Measurements from ENCODE around the gene MANSC1. TPM values are rescaled to one million over a fixed set of nuclear protein-coding genes. Genes with fewer than 3 reads are reported as not detected.

The MANSC1 gene
- total and polyA plus RNA-seq, 10 of the 15 experiments (the other 5 are each of a cell fraction or from before 2014, with no cell fraction given): 0.02 to 0.23 (median 0.11) TPM; not detected in 2

DNA sequence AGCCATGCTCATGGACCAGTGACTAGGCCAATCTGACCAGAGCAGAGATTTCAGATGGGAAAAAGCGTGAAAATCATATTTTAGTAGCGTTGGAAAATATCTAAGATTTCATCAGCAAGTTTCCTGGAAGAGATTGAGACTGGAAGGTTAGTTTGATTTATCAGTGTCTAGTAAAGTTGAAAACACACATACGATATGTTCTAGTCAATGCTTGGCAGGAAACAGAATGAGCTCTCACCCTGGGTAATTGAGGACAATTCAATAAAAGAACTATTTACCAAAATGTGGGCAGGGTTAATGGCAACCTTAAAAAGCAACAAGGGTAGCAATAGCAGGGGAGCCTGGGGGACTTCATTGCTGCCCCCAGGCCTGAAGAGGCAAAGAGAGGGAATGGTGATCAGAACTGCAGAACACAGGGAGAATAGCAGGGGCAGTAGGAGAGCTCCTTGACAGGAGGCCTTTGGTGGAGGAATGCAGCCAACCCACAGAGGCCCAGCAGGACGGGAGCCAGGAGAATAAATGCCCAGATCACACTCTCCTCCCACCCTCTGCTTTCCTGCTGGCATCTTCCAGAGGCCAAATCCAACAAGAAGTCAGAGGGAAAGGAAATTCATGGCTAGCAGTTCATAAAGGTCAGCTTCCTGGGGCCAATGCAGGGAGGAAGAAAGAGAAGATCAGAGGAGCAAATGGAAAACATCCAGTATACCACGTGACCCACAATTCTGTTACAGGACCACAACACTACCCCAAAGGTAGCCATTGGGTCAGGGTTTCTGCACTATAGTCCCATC, 55.6 kb downstream of the MANSC1 start:
- Histone ChIP-seq H2AFZ (ENCODE audit: control insufficient read depth, low read depth, low read length) (no peak overlapping the region), H4K20me1 (ENCODE audit: control insufficient read depth, insufficient read depth) (no peaks in the 10 kb centered on the region), H3K36me3 (ENCODE audit: control insufficient read depth in 2 of 2, insufficient read depth in 2 of 2, low read length in 1 of 2) (no peaks in the 10 kb centered on the region), H3K9me3 (replicated peaks; ENCODE audit: control insufficient read depth, insufficient read depth, low read length) (no peaks in the 10 kb centered on the region; the same call in 2 of the 3 replicates), H3K9ac (ENCODE audit: control insufficient read depth, insufficient read depth, low read length) (no peak overlapping the region), H3K27ac (ENCODE audit: control insufficient read depth, insufficient read depth) (no peak overlapping the region), H3K4me1 (ENCODE audit: control insufficient read depth, insufficient read depth, low read length) (no peaks in the 10 kb centered on the region), H3K27me3 (replicated peaks in 1 of 2; ENCODE audit: control insufficient read depth in 2 of 2, insufficient read depth in 2 of 2, low read length in 1 of 2) (no peaks in the 10 kb centered on the region), H3K4me2 (ENCODE audit: control insufficient read depth, insufficient read depth) (no peak overlapping the region), H3K4me3 (no peak overlapping the region), H3K79me2 (ENCODE audit: control insufficient read depth, insufficient read depth, low read length) (no peaks in the 10 kb centered on the region)
- SMC1A ChIA-PET (ENCODE audit: uncharacterized antibody, unreplicated experiment): no interaction called here
- CTCF ChIA-PET: no interaction called here
- TF ChIP-seq EED (IDR thresholded peaks at IDR 0.05; ENCODE audit: low read depth) (no peak), TARDBP (IDR thresholded peaks at IDR 0.05; ENCODE audit: borderline replicate concordance) (no peak), SUZ12 (IDR thresholded peaks at IDR 0.05; ENCODE audit: unreplicated experiment) (no peak), RB1 (IDR thresholded peaks at IDR 0.05; ENCODE audit: borderline replicate concordance) (no peak), SREBF1 (IDR thresholded peaks at IDR 0.05; ENCODE audit: low read length) (no peak), BCL11A (IDR thresholded peaks at IDR 0.05; ENCODE audit: low read depth, low read length) (no peak), RAD21 (IDR thresholded peaks at IDR 0.05; ENCODE audit: insufficient read depth, low read depth, low read length) (no peak), DPF2 (IDR thresholded peaks at IDR 0.05) (no peak)
- TF ChIP-seq, protein P1, sequence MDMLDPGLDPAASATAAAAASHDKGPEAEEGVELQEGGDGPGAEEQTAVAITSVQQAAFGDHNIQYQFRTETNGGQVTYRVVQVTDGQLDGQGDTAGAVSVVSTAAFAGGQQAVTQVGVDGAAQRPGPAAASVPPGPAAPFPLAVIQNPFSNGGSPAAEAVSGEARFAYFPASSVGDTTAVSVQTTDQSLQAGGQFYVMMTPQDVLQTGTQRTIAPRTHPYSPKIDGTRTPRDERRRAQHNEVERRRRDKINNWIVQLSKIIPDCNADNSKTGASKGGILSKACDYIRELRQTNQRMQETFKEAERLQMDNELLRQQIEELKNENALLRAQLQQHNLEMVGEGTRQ (IDR thresholded peaks at IDR 0.05; ENCODE audit: borderline replicate concordance, low read depth, low read length): no peak
- TF ChIP-seq, protein P2, sequence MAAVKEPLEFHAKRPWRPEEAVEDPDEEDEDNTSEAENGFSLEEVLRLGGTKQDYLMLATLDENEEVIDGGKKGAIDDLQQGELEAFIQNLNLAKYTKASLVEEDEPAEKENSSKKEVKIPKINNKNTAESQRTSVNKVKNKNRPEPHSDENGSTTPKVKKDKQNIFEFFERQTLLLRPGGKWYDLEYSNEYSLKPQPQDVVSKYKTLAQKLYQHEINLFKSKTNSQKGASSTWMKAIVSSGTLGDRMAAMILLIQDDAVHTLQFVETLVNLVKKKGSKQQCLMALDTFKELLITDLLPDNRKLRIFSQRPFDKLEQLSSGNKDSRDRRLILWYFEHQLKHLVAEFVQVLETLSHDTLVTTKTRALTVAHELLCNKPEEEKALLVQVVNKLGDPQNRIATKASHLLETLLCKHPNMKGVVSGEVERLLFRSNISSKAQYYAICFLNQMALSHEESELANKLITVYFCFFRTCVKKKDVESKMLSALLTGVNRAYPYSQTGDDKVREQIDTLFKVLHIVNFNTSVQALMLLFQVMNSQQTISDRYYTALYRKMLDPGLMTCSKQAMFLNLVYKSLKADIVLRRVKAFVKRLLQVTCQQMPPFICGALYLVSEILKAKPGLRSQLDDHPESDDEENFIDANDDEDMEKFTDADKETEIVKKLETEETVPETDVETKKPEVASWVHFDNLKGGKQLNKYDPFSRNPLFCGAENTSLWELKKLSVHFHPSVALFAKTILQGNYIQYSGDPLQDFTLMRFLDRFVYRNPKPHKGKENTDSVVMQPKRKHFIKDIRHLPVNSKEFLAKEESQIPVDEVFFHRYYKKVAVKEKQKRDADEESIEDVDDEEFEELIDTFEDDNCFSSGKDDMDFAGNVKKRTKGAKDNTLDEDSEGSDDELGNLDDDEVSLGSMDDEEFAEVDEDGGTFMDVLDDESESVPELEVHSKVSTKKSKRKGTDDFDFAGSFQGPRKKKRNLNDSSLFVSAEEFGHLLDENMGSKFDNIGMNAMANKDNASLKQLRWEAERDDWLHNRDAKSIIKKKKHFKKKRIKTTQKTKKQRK (IDR thresholded peaks at IDR 0.05; ENCODE audit: low read depth, low read length): no peak
- TF ChIP-seq, protein P3, sequence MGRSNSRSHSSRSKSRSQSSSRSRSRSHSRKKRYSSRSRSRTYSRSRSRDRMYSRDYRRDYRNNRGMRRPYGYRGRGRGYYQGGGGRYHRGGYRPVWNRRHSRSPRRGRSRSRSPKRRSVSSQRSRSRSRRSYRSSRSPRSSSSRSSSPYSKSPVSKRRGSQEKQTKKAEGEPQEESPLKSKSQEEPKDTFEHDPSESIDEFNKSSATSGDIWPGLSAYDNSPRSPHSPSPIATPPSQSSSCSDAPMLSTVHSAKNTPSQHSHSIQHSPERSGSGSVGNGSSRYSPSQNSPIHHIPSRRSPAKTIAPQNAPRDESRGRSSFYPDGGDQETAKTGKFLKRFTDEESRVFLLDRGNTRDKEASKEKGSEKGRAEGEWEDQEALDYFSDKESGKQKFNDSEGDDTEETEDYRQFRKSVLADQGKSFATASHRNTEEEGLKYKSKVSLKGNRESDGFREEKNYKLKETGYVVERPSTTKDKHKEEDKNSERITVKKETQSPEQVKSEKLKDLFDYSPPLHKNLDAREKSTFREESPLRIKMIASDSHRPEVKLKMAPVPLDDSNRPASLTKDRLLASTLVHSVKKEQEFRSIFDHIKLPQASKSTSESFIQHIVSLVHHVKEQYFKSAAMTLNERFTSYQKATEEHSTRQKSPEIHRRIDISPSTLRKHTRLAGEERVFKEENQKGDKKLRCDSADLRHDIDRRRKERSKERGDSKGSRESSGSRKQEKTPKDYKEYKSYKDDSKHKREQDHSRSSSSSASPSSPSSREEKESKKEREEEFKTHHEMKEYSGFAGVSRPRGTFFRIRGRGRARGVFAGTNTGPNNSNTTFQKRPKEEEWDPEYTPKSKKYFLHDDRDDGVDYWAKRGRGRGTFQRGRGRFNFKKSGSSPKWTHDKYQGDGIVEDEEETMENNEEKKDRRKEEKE (IDR thresholded peaks at IDR 0.05): no peak
- TF ChIP-seq, protein P4, sequence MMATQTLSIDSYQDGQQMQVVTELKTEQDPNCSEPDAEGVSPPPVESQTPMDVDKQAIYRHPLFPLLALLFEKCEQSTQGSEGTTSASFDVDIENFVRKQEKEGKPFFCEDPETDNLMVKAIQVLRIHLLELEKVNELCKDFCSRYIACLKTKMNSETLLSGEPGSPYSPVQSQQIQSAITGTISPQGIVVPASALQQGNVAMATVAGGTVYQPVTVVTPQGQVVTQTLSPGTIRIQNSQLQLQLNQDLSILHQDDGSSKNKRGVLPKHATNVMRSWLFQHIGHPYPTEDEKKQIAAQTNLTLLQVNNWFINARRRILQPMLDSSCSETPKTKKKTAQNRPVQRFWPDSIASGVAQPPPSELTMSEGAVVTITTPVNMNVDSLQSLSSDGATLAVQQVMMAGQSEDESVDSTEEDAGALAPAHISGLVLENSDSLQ (IDR thresholded peaks at IDR 0.05): no peak
- POLR2A ChIA-PET: no interaction called here
- ATAC-seq (no peak), FAIRE-seq (no peak), DNase-seq (ENCODE audit: low read depth, low spot score) (no peak)
- 52% methylated on average over 5 of the region's 5 CpGs for WGBS (ENCODE audit: insufficient coverage, insufficient replicate concordance, low lambda C conversion rate, missing lambda C conversion rate)
- in situ Hi-C loops (cut with MboI) (no loop called here), intact Hi-C loops (cut with micrococcal nuclease; ENCODE audit: unreplicated experiment) (no loop called here)
- BruUV-seq (replicated peaks): no TSS peak
- RAD21 ChIA-PET (ENCODE audit: unreplicated experiment): no interaction called here

All from GM12878 (cell line).